Measurements from ENCODE around the gene AKAP8. TPM values are rescaled to one million over a fixed set of nuclear protein-coding genes. Genes with fewer than 3 reads are reported as not detected.

The AKAP8 gene
- 10 to 100 TPM; 16.0 to 30.5 TPM for total RNA-seq
- long read RNA-seq, transcript AKAP8-201 (14 exons, 3,670 nt), result major isoform, 15 of 42 reads
- long read RNA-seq, partial matches to known transcripts, result 19 of 42 reads
- long read RNA-seq, other reads (novel, unspliced or antisense), result 8 of 42 reads

GRCh38 chr19:15379083-15379998 lies at the start of gene AKAP8:
Gene AKAP8, minus strand, starts transcription at chr19:15379787. Its CDS starts 56 bp downstream, at chr19:15379731.
- DNase-seq (peak; percentile 99), ATAC-seq (peak; percentile 96 to 97)
- intact Hi-C loops (cut with DNase I), result loop anchor here (5.0 to 10.0 kb wide), 2 partner anchors 115 to 117 kb away; no protein-coding TSS in a partner anchor

GRCh38 chr19:15427991-15428471 lies 48.4 kb upstream of the AKAP8 start:
- ATAC-seq (no peak), DNase-seq (no peak)
- intact Hi-C loops (cut with DNase I), result no loop called here

GRCh38 chr19:15427350-15427700 lies 47.7 kb upstream of the AKAP8 start:
- intact Hi-C loops (cut with DNase I), result no loop called here
- DNase-seq, result no peak

GRCh38 chr19:15426485-15427349 lies 47.1 kb upstream of the AKAP8 start:
- intact Hi-C loops (cut with DNase I), result no loop called here
- no peak for ATAC-seq
- no peak for DNase-seq

More at GRCh38 chr19:15427350-15427700, 47.7 kb upstream of the AKAP8 start:
- ATAC-seq, result no peak

GRCh38 chr19:15425321-15425950 lies 45.8 kb upstream of the AKAP8 start:
- no peak for ATAC-seq
- intact Hi-C loops (cut with DNase I), result no loop called here
- DNase-seq, result no peak

GRCh38 chr19:15424692-15425272 lies 45.2 kb upstream of the AKAP8 start:
- DNase-seq (no peak), ATAC-seq (no peak)
- intact Hi-C loops (cut with DNase I), result loop anchor here in 1 of 2 donors (5.0 kb wide), 1 partner anchor 128 kb away; no protein-coding TSS in a partner anchor

GRCh38 chr19:15424121-15424520 lies 44.5 kb upstream of the AKAP8 start:
- no peak for ATAC-seq
- intact Hi-C loops (cut with DNase I), result loop anchor here in 1 of 2 donors (5.0 kb wide), 1 partner anchor 128 kb away; no protein-coding TSS in a partner anchor
- DNase-seq, result no peak

- intact Hi-C loops (cut with DNase I), result loop anchor here in 1 of 2 donors (5.0 kb wide), 1 partner anchor 129 kb away; no protein-coding TSS in a partner anchor
- no peak for DNase-seq
Observed at GRCh38 chr19:15423130-15423529, 43.5 kb upstream of the AKAP8 start.

GRCh38 chr19:15422296-15423075 lies 42.9 kb upstream of the AKAP8 start:
- no peak for DNase-seq
- intact Hi-C loops (cut with DNase I), result loop anchor here in 1 of 2 donors (5.0 kb wide), 1 partner anchor 130 kb away; no protein-coding TSS in a partner anchor
- no peak for ATAC-seq

More at GRCh38 chr19:15423130-15423529, 43.5 kb upstream of the AKAP8 start:
- ATAC-seq, result no peak

- ATAC-seq, result peak; percentile 0 to 14
Observed at GRCh38 chr19:15421721-15422260, 42.2 kb upstream of the AKAP8 start.

GRCh38 chr19:15421136-15421695 lies 41.6 kb upstream of the AKAP8 start:
- DNase-seq (no peak), ATAC-seq (no peak)
- intact Hi-C loops (cut with DNase I), result loop anchor here in 1 of 2 donors (5.0 kb wide), 1 partner anchor 131 kb away; no protein-coding TSS in a partner anchor

More at GRCh38 chr19:15421721-15422260, 42.2 kb upstream of the AKAP8 start:
- DNase-seq, result no peak
- intact Hi-C loops (cut with DNase I), result loop anchor here in 1 of 2 donors (5.0 kb wide), 1 partner anchor 131 kb away; no protein-coding TSS in a partner anchor

GRCh38 chr19:15419413-15420025 lies 39.9 kb upstream of the AKAP8 start:
- intact Hi-C loops (cut with DNase I), result loop anchor here in 1 of 2 donors (5.0 kb wide), 1 partner anchor 133 kb away; no protein-coding TSS in a partner anchor
- ATAC-seq, result no peak

GRCh38 chr19:15418579-15419412 lies 39.2 kb upstream of the AKAP8 start, which contains the start of gene AKAP8L:
Gene AKAP8L, minus strand, starts transcription at chr19:15418988. Its CDS starts 65 bp downstream, at chr19:15418923.
- intact Hi-C loops (cut with DNase I), result no loop called here
- ATAC-seq (peak; percentile 95 to 97), DNase-seq (peak; percentile 99)

More at GRCh38 chr19:15419413-15420025, 39.9 kb upstream of the AKAP8 start:
- no peak for DNase-seq

- DNase-seq, result no peak
- ATAC-seq, result peak in 1 of 2 donors; percentile 2
- intact Hi-C loops (cut with DNase I), result no loop called here
Observed at GRCh38 chr19:15418231-15418578, 38.6 kb upstream of the AKAP8 start.

- ATAC-seq, result no peak
- intact Hi-C loops (cut with DNase I), result no loop called here
- peak; percentile 20 for DNase-seq
Observed at GRCh38 chr19:15417699-15418098, 38.1 kb upstream of the AKAP8 start.
